ENCODE measurements around the gene TMEM267.
"Not testable (repeated sequence)": the region's sequence is repeated elsewhere in the genome, so short reads cannot be mapped to it uniquely, and the experiment has no call there.

GRCh38 chr5:43423086-43423485 lies 60.6 kb downstream of the TMEM267 start:
- not testable (repeated sequence) for TF ChIP-seq CTCF (IDR thresholded peaks at IDR 0.05; ENCODE audit: insufficient read depth, low read length); REST (IDR thresholded peaks at IDR 0.05; ENCODE audit: insufficient replicate concordance, low read depth); POLR2AphosphoS5 (IDR thresholded peaks at IDR 0.05; ENCODE audit: low read depth); GABPA (IDR thresholded peaks at IDR 0.05; ENCODE audit: low read depth); SPI1 (IDR thresholded peaks at IDR 0.05; ENCODE audit: borderline replicate concordance, low read depth)
